Left renal pelvis (tissue), 4 donors: ENCODE data around the gene CMKLR1. TPM values are rescaled to one million over a fixed set of nuclear protein-coding genes. Genes with fewer than 3 reads are reported as not detected.

Experiments
- DNase-seq, 4 donors: peaks; one replicate each; pipeline ENCODE4 v3.0.0-alpha.2; 2013; ENCODE audit warnings: low read depth in 4 of 4, low spot score in 3 of 4
- polyA plus RNA-seq, 4 donors: library from polyadenylated mRNA; unstranded; fragments of 120-200 nt; gene quantifications; one replicate each; pipeline ENCODE4 v1.2.1, GENCODE V29; 2013; ENCODE audit not compliant: insufficient read length in 4 of 4

The CMKLR1 gene
- polyA plus RNA-seq, 4 donors = 3.6 to 9.0 (median 6.0) TPM

DNA sequence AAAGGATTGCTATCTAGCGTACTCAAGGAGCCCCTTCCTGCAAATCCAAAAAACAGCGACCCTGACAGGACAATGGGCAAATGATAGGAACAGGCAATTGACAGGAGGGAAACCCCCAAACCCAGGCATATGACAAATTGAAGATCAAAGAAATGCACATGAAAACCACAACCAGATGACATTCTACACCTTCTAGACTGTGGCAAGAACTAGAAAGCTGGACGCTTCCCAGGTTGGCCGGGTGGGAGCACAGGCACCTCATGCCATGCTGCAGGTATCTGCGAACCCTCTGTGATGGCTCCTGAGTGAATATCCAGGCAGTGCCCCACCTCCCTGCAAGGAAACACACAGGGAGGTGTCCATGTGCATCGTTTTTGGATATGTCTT, 37.1 kb downstream of the CMKLR1 start:
- DNase-seq = no peak

DNA sequence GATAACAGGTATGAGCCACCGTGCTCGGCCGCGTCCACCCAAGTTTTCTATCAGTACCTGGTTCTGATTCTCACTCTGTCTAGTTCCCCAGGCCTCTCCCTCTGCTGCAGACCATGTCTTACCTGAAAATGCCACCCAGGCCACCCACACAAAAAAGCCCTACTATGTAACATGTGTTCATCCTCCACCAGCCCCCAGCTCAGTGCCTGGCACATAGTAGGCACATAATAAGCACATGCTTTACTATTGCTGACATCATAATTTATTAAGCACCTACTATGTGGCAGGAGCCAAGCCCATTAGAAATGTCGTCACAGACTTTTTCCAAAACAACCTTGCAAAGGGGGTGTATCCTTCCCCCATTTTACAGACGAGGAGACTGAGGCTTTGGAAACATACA, 37.8 kb downstream of the CMKLR1 start:
- DNase-seq = no peak

DNA sequence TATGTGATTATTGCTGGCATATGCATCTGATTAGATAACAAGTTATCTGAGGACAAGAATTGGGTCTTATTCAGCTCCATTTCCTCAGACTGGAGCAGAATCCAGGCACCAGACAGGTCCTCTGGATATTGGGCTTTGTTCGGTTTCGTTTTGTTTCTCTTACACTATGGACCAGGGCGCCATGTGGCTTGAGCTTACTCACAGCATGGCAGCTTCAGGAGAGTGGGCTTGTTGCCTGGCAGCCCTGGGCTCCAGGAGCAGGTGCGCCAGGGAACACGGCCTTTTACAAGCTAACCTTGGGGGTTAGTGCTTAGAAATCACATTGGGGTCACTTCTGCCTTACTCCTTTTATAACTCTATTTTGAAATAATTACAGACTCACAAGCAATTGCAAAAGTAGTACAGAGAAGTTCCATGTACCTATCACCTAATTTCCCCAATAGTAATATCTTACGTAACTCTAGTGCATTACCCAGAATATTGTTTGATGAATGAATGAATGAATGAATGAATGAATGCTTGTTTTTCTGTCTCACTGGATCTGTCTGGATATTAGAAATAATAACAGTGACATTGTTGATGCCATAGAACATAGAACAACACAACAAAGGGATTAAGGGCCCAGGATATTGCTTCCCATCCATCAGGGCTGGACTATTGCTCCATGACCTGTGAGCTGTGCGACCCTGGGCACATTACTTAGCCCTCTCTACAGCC, 39.0 kb downstream of the CMKLR1 start:
- no peak for DNase-seq

- no peak for DNase-seq
These were observed 39.6 kb downstream of the CMKLR1 start for GRCh38 chr12:108299516-108299915.

- DNase-seq = no peak
These were observed 40.3 kb downstream of the CMKLR1 start for GRCh38 chr12:108298761-108299275.

DNA sequence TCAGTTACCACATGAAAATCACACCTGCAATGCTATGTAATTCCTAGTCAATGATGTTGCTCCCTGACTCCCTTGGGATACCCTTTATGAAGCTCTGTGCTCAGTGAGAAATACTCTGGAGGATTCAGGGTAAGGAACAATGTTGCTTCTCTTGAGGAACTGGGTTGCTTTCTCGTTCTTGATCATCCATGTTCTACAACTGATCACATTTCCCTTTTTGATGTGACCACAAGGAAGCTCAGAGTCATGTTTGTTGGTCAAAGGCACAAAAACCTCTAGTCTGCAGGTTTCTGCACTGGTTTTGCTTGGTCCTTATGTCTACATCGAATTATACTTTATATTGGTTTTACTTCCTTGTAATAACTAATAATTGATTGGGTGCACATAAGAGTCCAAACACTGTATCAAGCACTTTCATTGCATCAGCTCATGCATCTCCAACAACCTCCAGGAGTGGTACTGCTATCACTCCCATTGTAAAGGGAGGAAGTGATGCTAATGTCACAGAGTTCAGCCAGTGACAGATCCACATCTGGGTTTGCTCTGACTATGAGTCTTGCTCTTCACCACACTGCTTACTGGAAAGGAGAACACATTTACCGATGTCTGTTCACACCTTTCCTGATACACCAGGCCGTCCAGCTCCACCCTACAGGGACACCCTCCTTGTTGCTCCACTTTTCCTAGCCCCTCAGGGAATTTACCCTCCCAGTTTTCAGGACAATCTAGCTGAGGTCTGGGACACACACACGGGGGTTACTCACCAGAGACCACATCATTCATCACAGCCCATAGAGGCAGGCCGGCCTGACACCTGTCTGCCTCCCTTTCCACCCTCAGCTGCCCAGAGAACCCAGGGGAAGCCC, 41.0 kb downstream of the CMKLR1 start:
- no peak for DNase-seq

GRCh38 chr12:108297424-108297823, 41.7 kb downstream of the CMKLR1 start:
- DNase-seq = no peak

DNA sequence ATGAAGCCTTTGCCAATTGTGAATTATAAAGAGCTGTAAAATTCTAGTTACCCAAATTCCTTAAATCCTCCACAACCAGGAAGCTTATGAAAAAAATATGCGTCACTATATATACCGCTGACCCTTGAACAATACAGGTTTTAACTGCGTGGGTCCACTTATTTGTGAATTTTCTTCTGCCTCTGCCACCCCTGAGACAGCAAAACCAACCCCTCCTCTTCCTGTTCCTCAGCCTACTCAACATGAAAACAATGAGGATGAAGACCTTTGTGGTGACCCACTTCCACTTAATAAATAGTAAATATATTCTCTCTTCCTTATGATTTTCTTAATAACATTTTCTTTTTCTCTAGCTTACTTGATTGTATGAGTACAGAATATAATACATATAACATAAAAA, 42.2 kb downstream of the CMKLR1 start:
- no peak for DNase-seq

GRCh38 chr12:108295641-108296040, 43.5 kb downstream of the CMKLR1 start:
- no peak for DNase-seq

DNA sequence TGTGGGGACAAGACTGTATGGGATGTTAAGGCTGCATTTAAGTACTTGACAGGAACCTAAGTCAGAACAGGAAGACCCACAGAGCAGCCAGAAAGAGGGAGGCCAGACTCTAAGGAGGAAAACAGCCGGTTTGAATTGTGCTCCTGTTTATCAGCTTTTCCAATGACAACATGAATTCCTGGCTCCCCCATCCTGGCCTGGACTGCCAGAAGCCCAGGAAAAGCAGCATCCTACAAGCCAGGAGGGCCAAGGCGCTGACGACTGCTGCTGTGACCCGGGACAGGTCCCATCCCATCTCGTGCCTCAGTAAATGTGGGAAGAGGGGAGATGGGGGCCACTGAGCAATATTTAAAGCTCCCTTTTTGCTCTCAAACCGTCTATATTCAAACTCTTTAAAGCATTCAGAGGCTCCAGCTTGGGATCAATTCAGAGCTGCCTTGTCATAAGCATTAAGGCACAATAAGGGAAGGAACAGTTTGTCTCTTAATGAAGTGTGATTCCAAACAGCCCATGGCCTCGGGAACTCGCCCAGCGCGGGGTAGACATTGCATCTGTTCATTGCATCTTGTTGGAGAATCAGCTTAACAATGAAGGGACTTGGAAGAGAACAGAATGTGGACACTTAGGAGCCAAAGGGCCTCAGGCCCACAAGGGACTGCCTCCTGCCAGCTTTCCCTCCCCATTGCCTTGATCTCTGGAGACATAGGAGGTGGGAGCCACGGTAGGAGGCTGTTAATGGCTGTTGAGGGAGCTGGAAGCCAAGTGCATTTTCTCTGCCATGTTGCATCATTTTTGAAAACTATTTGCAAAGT, 49.6 kb downstream of the CMKLR1 start:
- DNase-seq = no peak

- DNase-seq = no peak
These were observed 51.9 kb downstream of the CMKLR1 start for GRCh38 chr12:108287227-108287626.

DNA sequence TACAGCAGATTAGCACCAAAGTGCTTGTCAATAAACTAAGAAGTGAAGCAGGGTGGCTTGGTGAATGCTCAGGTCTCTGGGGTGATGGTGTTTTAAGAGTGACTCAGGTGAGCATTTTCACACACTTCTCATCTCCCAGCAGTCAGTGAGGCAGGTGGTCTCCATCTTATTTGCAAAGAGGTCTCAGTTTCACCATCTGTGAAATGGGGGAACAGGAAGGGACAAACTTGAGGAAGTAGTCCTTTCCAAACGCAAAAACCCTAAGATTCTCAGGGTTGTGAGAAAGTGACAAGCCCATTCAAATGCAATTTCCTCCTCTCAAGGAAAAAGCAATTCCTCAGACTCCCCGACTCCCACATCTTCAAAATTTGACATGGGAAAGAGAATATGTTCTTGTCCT, 54.1 kb downstream of the CMKLR1 start:
- no peak for DNase-seq

- DNase-seq = no peak
These were observed 54.9 kb downstream of the CMKLR1 start for GRCh38 chr12:108284163-108284562.

DNA sequence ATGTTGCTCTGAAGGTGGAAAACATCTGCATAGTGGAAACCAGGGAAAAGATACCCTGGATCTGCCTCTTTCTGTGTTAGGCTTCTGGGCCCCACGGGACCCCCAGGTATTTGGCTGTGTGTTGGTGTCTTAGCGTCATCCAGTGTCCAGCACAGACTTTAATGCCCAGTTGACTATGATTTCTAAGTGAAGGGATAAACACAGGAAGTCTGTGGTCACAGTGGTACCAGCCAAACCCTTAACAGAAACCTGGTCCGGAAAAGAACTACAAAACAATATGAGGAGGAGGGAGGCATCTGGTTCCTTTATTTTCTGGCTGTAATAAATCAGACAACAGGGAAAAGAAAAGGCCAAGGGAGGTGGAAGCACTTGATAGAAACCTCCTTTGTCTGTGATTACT, 56.4 kb downstream of the CMKLR1 start:
- DNase-seq = no peak

- no peak for DNase-seq
These were observed 57.0 kb downstream of the CMKLR1 start for GRCh38 chr12:108282160-108282559.

DNA sequence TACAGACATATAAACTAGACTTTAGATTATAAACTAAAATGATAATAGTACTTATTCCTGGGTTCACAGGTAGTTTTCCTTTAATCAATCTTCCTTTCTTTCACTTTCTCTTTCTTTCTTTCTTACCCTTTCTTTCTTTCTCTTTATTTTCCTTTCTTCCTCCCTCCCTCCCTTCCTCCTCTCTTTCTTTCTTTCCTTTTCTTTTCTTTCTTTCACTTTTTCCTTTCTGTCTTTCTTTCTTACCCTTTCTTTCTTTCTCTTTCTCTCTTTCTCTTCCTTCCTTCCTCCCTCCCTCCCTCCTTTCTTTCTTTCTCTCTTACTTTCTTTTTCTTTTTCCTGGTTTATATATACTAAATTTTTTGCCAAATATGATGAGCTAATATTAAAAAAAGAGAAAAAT, 61.5 kb downstream of the CMKLR1 start:
- no peak for DNase-seq

- no peak for DNase-seq
These were observed 65.9 kb downstream of the CMKLR1 start for GRCh38 chr12:108273217-108273616.

GRCh38 chr12:108271951-108272872, 66.9 kb downstream of the CMKLR1 start:
- DNase-seq = no peak

DNA sequence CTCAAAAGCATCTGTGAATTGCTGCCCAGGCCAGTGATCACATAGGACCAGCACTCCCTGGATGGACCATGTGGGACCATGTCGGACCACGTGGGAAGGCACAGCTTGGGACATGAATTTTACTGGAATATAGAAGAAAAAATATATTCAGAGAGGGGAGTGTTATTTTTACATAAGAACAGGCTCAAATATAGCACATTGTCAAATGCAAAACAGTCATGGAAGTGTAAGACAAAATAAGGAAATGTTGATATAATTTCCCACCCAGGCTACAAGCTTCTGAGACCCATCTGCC, 68.3 kb downstream of the CMKLR1 start:
- no peak for DNase-seq
